SU-DHL-6 (cell line): ENCODE measurements around the gene CTU1.

Experiments used
- EZH2phosphoT487 ChIP-seq: fragments of 200-600 bp; sonication (generic), shearing (Covaris generic); conservative IDR thresholded peaks from 2 replicates; pipeline ENCODE4 v1.6.1; 2018; ENCODE audit warnings: mild to moderate bottlenecking, antibody characterized with exemption, low read length, moderate library complexity, mixed read lengths
- TF ChIP-seq, protein P1 (sequence below): fragments of 200-600 bp; sonication (generic); IDR thresholded peaks from one replicate; pipeline ENCODE4 v1.5.1; 2017; ENCODE audit warnings: antibody characterized with exemption, mild to moderate bottlenecking, low read length, moderate library complexity; ENCODE audit not compliant: insufficient read depth, poor library complexity, severe bottlenecking

DNA sequence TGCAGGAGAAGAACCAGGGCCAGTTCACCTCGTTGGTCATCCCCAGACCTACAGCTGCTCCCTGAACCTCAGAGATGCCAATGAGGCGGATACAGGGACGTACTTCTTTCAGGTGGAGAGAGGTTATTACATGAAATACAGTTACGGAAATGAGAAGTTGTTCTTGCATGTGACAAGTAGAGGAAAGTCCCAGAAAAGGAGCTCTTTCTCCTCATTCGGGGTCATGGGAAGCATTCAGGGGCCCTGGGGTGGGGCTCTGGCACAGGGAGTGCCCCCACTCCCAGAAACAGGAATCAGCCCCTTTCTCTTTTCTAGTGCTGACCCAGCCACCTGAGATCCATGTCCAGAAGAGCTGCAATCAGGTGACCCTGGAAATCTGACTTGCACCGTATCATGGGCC lies 12.0 kb upstream of the CTU1 start:
- TF ChIP-seq, protein P1, sequence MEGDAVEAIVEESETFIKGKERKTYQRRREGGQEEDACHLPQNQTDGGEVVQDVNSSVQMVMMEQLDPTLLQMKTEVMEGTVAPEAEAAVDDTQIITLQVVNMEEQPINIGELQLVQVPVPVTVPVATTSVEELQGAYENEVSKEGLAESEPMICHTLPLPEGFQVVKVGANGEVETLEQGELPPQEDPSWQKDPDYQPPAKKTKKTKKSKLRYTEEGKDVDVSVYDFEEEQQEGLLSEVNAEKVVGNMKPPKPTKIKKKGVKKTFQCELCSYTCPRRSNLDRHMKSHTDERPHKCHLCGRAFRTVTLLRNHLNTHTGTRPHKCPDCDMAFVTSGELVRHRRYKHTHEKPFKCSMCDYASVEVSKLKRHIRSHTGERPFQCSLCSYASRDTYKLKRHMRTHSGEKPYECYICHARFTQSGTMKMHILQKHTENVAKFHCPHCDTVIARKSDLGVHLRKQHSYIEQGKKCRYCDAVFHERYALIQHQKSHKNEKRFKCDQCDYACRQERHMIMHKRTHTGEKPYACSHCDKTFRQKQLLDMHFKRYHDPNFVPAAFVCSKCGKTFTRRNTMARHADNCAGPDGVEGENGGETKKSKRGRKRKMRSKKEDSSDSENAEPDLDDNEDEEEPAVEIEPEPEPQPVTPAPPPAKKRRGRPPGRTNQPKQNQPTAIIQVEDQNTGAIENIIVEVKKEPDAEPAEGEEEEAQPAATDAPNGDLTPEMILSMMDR = no peak
- TF ChIP-seq EZH2phosphoT487 = no peak
